PC-3 (cell line): Measurements from ENCODE around the gene NBAS.

Experiments
- CTCF ChIP-seq: fragments of 300-600 bp; sonication (generic); conservative IDR thresholded peaks from 2 replicates; pipeline ENCODE4 v1.5.1; 2017; ENCODE audit warnings: antibody characterized with exemption, low read depth, mild to moderate bottlenecking, low read length
- EZH2 ChIP-seq: fragments of 300-600 bp; sonication (generic); IDR thresholded peaks from one replicate; pipeline ENCODE4 v1.6.1; 2017; ENCODE audit warnings: antibody characterized with exemption, mild to moderate bottlenecking, low read length; ENCODE audit not compliant: unreplicated experiment

GRCh38 chr2:15315411-15315810, 245.7 kb downstream of the NBAS start:
- TF ChIP-seq EZH2 (no peak), CTCF (no peak)
